ENCODE data around the gene CFAP46.
"Not testable (repeated sequence)": the region's sequence is repeated elsewhere in the genome, so short reads cannot be mapped to it uniquely, and the experiment has no call there.

Gene CFAP46

DNA sequence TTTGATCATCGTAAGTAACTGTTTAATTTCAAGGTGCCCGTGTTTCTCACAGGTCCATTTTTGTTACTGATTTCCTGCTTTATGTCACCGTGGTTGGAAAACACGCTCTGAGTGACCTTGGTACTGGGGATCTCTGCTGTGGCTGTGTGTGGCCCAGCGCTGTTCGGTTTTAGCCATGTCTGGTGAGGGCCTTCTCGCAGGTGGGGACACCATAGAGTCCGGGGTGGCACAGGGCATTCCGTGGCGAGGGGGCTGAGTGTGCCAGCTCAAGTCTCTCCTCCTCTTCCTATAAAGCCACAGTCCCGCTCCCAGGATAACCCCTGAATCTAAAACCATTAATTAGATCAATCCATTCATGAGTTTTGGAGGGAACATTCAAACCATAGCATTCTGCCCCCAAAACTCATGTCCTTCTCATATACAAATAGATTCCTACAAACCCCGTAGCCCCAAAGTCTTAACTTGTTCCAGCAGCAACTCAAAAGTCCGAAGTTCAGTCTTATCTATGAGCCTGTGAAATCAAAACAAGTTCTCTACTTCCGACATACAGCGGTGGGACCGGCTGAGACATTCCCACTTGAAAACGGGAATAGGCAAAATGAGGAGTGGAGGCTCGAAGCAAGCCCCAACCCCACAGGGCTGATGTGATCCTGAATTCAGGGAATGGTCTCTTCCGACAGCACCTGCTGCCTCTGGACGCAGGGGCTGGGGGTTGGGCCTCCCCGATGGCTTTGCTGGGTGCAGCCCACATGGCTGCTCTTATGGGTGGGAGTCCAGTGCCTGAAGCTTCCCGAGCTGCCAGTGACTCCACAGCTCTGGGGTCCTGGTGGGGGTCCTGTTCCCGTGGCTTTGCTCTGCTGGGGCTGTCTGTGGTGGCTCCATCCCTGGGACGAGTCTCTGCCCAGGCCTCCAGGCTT lies 101.4 kb downstream of the CFAP46 start:
- no peak for DNase-seq

DNA sequence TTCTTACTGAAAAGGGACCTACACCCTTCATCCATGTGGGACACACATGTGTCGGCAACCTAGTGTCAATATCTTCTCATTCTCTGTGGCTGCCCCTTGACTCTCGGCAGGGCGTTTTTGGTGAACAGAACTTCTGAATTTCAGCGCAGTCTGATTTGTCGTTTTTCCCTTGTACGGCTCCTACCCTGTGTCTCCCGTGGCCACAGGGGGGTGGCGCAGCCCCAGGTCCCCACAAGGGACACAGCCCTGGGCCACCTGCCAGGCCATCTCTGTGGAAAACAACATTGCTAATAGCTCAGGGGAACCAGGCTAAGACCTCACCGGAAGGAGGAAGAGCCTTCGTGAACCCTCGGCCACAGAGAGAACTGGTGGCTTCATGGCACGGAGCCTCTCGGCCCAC lies 103.3 kb downstream of the CFAP46 start:
- no peak for DNase-seq

DNA sequence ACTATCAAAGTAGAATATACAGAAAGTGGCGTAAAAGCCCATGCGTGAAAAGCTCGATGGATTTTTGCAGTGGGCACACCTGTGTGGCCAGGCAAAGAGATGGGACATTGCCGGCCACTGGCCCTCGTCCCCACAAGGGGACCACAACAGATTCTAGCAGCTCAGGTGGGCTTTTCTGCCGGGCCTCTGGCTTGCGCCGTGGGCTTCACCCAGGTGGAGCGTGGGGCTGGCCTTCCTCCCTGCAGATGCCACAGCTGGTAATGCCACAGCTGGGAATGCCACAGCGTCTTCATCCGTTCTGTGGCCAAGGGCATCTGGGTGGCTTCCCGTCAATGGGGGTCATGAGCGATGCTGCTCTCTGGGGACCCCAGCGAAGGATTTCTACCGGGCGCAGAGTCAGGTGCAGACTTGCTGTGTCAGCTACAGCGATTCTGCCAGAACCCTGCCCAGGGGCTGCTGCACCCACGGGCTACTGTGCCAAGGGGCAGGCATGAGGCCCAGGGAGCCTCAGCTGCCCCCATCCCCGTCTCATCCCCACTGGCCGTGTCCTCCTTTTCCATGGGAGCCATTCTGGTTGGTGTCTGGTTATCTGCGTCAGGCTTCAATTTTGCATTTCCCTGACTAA lies 103.9 kb downstream of the CFAP46 start:
- no peak for DNase-seq

DNA sequence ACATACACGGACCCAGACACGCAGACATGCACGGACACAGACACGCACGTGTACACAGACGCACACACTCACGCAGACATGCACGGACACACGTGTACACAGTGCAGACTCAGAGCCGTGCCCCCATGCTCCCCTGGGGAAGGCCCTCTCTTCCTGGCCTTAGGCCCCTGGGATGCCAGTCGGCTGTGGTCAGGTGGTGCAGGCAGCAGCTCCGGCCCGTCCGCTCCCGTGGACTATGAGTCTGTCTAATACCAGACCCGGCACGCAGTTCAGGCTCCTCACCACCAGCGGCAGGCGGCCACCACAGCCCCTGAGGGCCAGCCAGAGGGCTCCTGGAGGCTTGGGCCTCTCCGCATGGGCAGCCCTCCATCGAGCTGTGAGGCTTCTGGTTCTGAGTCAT lies 104.5 kb downstream of the CFAP46 start:
- DNase-seq: no peak

DNA sequence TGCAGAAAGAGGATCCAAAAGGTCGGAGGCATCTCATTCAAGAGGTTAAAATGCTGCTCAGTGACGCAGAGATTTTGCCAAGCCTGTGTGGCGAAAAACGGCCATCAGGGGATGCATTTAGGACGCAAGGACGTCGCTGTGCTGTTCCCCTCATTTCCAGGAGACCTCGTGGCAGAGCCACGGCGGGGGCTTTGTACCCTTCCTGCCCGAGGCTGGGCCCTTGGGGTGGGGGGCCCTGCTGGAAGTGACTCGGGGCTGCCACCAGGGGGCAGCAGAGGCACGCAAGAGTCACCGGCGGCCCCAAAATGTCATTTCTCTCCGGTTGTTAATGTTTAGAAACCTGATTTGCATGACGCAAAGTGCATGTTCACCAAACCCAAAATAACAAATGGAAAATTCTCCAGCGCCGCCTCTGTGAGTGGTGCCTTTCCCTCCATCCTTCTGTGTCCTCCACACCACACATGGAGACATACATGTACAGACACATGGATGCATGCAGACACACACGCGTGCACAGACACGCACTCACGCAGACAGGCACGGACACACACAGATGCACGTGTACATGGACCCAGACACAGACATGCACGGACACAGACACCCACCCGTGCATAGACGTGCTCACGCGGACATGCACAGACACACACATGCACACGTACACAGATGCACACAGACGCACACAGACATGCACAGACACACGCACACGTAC lies 105.4 kb downstream of the CFAP46 start:
- peak; percentile 4 for DNase-seq

DNA sequence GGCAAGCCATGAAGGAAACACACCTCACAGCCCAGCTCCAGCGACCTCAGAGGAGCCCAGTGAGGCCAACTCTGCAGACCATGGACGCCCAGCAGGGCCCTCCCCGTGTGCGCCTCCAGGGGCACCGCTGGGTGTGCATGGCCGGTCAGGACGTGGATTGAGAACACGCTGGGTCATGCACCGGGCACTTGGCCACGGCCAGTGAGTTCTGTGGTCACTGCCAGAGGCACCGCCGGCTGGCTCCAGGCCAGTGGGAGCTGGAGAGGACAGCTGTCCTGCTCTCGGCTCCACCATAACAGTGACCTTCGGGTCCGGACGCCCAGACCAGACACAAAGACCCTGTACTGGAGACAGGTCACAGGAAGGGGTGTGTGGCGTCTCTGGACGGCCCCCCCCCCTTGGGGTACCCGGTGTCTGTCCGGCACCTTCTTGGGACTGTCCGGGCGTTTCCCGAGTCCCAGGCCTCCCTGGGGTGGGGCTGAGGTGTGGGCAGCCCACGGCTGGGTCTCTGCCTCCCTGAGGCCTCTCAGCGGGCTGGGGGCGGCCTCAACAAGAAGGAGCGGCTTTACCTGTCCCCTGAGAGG lies 106.0 kb downstream of the CFAP46 start:
- DNase-seq: no peak

DNA sequence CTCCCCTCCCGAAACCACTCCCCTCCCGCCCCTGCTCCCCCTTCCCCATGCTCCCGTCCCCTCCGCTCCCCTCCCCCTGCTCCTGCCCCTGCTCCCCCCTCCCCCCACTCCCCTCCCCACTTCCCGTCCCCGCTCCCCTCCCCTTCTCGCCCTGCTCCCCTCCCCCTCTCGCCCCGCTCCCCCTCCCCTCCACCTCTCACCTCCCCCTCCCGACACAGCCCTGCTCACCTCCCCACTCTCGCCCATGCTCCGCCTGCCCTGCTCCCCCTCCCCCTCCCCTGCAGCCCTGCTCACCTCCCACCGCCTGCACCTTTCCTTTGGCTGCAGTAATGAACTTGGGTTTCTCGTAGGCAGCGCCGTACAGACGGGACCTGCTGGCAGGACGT lies 106.5 kb downstream of the CFAP46 start:
- no peak for DNase-seq

DNA sequence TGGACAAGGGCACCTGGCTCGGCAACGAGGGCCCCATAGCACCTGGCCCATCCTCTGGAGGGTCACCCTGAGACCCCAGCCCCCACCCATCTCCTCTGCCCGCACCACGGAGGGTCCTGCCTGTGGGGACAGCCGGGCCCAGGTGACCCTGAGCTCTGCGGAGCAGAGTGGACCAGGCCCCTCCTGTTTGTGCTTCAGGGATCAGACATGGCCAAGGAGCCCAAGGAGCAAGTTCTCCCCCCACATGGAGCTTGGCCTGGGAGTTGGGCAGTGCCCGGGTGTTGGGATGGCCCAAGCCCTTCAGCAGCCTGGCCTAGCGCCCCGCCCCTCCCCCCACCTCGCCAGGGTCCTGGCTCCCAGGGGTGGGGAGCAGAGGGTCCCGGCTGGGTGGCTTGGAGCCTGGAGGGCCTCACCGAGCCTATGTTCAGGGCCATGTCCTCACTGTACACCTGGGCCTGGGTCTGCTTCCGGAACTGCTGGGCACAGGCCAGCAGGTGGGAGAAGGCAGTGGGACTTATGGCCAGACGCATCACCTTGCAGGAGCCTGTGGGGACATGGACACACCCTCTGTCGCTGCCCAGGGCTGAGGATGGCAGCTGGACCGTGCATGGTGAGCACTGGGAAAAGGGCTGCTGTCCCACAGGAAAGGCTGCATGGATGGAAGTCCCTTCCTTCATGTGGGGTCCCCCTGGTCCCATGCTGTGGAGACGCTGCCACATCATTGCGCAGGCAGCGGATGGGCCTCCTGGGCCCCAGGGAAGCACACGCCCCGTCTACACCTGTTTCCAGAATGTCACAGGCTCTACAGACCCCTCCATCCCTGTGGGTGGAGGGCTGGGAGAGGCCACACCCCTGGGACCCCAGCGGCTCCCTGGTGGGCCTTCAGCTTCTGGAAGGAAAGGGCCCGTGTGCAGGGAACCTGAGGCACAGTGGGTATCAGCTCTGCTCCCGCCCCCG lies 107.2 kb downstream of the CFAP46 start:
- no peak for DNase-seq

DNA sequence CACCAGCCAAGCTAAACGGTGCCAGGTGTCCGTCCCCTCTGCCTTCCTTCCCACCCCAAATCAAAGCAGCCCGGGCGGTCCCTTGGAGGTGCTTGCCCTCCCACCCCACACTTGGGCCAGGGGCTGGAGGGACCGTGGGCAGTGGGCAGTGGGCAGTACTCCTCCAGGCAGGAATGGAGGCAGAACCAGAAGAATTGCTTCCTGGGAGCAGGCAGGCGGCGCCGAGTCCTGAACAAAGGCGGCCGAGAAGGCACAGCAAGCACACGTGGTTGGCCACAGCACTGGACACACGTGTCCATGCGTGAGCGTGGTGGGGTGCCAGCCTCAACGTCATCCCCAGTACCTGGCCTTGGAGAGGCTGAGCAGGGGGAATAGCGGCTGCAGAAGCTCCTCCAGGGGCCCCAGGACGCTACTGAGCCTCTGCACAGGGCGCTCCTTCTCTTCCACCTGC lies 108.0 kb downstream of the CFAP46 start:
- DNase-seq: no peak

DNA sequence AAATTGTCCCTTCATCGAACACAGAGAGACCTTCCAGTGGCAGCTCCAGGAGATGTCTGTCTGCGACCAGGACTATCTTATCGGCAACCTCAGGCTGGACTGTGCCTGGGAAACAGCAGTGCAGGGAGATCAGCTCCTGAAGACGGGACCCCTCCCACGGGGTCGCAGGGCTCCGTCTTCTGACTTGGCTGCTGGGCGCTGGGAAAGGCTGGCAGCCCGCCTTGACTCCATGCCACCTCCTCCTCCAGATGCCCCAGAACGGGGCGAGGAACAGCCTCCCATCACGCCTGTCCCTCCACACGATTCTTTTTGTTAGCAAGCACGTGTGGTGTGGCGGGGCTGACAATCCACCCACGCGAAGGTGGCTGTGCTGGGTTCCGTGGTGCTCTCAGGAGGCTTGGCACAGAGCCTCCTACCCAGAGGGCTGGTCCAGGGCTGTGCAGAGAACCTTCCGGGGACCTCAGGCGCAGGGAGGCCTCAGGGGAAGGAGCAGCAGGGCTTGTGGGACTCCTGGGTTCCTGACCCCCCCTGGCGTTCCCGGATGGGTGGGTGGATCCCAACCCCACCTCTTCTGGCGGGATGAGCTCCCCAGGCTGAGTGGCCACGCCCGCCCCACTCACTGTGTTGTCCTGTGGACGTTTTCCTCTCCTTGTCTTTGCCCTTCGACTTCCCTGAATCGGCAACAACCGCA lies 108.8 kb downstream of the CFAP46 start:
- no peak for DNase-seq

DNA sequence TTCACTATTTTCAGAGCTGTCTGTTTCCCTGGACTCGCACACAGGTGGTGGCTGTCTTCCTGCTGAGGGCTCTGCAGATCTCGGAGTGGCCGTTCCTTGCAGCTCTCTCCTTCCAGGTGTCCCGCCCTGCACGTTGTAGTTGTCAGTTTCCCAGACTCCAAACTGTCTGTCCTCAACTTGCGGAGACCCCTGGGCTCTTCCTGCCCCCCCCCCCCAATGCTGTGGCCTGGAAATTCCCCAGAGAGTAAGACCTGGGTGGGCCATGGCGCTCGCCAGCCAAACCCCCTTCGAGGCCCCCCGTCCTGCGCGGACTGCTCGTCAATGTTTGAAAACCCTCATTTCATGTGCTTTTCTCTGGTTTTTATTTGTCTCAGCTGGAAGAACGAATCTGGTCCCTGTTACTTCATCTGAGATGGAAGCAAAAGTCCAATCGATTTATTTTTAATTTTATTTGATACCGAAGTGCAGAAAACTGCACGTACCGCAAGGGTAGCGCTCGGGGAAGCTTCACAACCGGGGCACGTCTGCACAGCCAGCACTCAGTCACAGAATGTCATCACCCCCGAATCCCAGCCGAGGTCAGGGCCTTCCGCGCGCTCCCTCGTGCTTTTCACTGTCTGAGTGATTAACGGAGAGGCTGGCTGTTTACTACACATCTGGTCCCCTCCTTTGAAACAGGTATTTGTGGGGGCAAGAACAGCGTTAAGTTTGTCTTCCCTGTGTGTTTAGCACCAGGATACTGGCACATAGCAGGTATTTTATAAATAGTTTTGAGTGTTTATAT lies 110.0 kb downstream of the CFAP46 start:
- DNase-seq: no peak

DNA sequence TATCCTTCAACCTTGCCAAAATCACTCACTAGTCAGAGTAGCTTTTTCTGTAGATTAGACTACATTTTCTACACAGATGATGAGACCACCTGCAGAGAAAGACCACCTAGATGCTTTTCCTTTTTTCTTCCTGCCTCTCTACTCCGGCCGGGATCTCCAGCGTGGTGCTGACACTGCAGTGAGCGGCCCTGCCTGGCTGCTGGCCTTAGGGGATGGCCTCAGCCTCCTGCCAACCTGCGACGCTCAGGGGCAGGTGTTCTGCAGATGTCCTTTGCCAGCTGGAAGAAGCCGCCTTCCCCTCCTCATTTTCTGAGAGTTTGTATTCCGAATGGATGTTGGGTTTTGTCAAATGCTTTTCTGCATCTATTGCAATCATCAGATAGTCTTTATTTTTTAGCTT lies 113.0 kb downstream of the CFAP46 start:
- DNase-seq: no peak

DNA sequence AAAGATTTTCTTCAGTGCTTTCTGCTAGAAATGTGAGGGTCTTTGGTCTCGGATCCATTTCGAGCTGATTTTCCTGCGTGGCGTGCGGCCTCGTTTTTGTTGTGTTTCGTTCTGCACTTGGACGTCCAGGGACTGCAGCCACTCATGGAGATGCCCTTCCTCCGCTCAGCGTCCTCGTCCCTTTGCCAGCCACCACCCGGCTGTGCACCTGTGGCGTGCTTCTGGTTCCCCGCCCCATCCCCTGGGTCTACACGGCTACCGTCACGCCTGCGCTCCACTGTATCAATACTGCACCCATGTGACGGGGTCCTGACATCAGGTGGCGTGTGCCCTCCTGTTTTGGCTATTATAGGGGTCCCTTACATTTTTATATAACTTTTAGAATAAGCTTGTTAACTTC lies 113.7 kb downstream of the CFAP46 start:
- DNase-seq: no peak

DNA sequence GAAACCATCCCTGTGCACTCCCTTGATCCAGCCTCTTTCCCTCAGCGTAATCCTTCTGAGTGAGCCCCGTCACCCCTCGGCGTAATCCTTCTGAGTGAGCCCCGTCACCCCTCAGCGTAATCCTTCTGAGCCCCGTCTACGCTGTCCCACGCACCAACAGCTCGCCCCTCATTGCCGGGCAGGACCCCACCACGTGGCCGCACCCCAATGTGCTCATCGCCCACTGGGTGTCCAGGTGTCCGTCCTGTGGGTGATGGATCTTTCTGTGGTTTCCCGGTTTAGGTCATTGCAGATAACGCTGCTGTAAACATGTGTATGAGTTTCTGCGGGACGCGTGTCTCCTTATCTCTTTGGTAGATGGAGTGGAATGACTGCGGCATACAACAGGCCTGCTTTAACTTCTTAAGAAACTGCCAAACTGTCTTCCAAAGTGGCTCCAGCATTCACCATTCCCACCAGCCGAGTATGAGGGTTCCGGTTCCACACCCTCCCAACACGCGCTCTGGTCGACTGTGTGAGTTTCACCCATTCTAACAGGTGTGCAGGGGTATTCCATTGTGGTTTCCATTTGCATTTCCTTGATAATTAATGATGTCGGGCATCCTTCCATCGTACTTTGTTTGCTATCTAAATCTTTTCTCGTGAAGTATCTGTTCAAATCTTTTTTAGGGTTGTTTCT lies 114.4 kb downstream of the CFAP46 start:
- no peak for DNase-seq

DNA sequence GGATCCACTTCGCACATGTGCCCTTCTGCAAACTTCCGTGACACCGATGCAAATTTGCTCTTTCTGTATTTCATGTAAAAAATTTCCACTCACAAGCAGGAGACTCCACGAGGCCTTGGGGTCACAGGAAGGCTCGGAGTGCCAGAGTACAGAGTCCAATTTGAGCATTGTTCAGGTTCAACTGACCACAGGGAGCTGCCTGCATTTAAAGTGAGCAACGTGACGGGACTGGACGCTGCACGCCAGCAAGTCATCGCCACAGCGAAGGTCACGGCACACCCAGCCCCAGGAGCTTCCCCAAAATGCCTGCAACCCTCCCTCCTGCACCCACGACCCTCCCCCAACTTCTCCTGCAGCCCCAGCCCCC lies 115.0 kb downstream of the CFAP46 start:
- DNase-seq: no peak

DNA sequence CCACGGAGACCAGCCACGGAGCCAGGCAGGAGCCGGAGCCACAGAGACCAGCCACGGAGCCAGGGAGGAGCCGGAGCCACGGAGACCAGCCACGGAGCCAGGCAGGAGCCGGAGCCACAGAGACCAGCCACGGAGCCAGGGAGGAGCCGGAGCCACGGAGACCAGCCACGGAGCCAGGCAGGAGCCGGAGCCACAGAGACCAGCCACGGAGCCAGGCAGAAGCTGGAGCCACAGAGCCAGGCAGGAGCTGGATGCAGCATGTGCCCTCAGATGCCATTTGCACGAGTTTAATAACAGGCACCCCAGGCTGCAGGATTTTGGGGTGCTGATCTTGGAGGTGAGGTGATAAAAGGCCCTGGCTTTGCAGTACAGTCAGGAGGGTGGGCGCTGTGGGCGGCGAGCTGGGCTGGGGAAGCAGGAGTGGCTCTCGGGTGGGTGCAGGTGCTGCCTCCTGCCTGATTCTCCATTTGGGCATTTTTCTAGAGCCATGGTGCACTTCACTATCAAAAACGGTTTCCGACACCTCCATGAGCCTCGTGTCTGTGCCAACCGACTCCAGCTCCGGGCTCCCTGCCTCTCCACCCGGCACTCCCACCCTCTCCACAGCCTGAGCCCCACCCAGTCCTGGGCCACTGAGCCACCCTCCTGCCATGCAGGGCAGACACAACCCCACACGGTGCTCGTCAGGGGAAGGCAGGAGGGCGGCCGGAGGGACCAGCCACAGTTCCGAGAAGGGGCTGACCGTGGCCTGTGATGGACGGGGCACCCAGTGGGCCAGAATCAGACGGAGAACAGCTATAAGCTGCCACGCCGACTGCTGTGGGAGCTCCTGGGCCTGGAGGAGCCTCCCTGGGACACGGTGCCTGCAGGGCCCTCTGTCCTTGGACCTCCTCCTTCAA lies 115.6 kb downstream of the CFAP46 start:
- DNase-seq: no peak

DNA sequence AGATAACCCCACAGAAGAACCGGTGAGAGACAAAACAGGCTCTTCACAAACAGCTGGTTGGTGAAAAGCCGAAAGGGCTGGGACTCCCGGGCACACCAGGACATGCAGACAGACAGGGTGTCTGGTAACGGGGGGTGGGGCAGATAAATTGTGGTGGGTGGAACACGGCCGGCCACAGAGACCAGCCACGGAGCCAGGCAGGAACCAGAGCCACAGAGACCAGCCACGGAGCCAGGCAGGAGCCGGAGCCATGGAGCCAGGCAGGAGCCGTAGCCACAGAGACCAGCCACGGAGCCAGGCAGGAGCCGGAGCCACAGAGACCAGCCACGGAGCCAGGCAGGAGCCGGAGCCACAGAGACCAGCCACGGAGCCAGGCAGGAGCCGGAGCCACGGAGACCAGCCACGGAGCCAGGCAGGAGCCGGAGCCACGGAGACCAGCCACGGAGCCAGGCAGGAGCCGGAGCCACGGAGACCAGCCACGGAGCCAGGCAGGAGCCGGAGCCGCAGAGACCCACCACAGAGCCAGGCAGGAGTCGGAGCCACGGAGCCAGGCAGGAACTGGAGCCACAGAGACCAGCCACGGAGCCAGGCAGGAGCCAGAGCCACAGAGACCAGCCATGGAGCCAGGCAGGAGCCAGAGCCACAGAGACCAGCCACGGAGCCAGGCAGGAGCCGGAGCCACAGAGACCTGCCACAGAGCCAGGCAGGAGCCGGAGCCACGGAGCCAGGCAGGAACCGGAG lies 116.4 kb downstream of the CFAP46 start:
- not testable (repeated sequence) for DNase-seq

DNA sequence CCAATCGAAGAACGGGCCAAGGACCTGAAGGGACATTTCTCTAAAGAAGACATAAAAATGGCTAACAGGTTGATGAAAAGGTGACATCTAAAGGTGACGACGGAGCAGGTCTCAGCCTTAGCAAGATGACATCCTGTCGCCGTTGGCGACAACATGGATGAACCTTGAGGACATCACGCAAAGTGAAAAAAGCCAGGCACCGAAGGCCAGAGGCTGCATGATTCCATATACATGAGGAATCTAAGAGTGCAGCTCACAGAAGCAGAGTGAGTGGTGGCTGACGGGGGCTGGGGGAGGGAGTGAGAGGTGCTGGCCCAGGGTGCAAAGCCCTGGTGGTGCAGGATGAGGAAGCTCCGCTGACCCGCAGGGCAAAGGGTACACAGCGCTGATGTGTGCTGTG lies 122.3 kb downstream of the CFAP46 start:
- DNase-seq: no peak
